BLaER1 (cell line): ENCODE measurements around the gene PLCH1.
"Not testable (repeated sequence)": the region's sequence is repeated elsewhere in the genome, so short reads cannot be mapped to it uniquely, and the experiment has no call there.

Experiments used
- H3K27ac ChIP-seq: shearing (Covaris generic); formaldehyde crosslinking; 2 replicates; pipeline ENCODE4 v1.8.1; 2022
- H3K27me3 ChIP-seq: shearing (Covaris generic); formaldehyde crosslinking; 2 replicates; pipeline ENCODE4 v1.8.1; 2022
- H3K36me3 ChIP-seq: shearing (Covaris generic); formaldehyde crosslinking; 2 replicates; pipeline ENCODE4 v1.8.1; 2022
- H3K4me1 ChIP-seq: shearing (Covaris generic); formaldehyde crosslinking; 2 replicates; pipeline ENCODE4 v1.8.1; 2022
- H3K4me2 ChIP-seq: shearing (Covaris generic); formaldehyde crosslinking; 2 replicates; pipeline ENCODE4 v1.8.1; 2022
- H3K4me3 ChIP-seq: shearing (Covaris generic); formaldehyde crosslinking; 2 replicates; pipeline ENCODE4 v1.8.1; 2022
- H3K9ac ChIP-seq: shearing (Covaris generic); formaldehyde crosslinking; 2 replicates; pipeline ENCODE4 v1.8.1; 2022
- H3K9me3 ChIP-seq: shearing (Covaris generic); formaldehyde crosslinking; 2 replicates; pipeline ENCODE4 v1.8.1; 2022
- H4K20me1 ChIP-seq: shearing (Covaris generic); formaldehyde crosslinking; 2 replicates; pipeline ENCODE4 v1.8.1; 2022
- Cebpa-rat ChIP-seq: shearing (Covaris generic); IDR thresholded peaks from 2 replicates; pipeline ENCODE4 v1.8.1; 2022

The PLCH1 gene

GRCh38 chr3:155417119-155417517, 327.8 kb downstream of the PLCH1 start:
- Histone ChIP-seq H4K20me1 (no peaks in the 10 kb centered on the region), H3K27me3 (no peaks in the 10 kb centered on the region), H3K4me1 (peaks cover 24% of the 10 kb centered on the region), H3K36me3 (no peaks in the 10 kb centered on the region), H3K4me3 (no peak overlapping the region), H3K9me3 (peaks cover 12% of the 10 kb centered on the region), H3K27ac (no peak overlapping the region), H3K9ac (no peak overlapping the region), H3K4me2 (no peak overlapping the region)
- TF ChIP-seq Cebpa-rat = no peak

GRCh38 chr3:155416500-155417118, 328.3 kb downstream of the PLCH1 start:
- peaks cover 24% of the 10 kb centered on the region for H3K4me1 ChIP-seq
- no peak overlapping the region for H3K9ac ChIP-seq
- H3K4me3 ChIP-seq = no peak overlapping the region
- H3K27ac ChIP-seq = no peak overlapping the region
- TF ChIP-seq Cebpa-rat = no peak
- peaks cover 17% of the 10 kb centered on the region for H3K9me3 ChIP-seq
- no peaks in the 10 kb centered on the region for H4K20me1 ChIP-seq
- no peak overlapping the region for H3K4me2 ChIP-seq
- H3K27me3 ChIP-seq = no peaks in the 10 kb centered on the region
- no peaks in the 10 kb centered on the region for H3K36me3 ChIP-seq

GRCh38 chr3:155412904-155413303, 332.0 kb downstream of the PLCH1 start:
- H3K4me2 ChIP-seq = peak overlapping the region; percentile 69
- H3K4me3 ChIP-seq = no peak overlapping the region
- H3K36me3 ChIP-seq = no peaks in the 10 kb centered on the region
- H3K27ac ChIP-seq = peak overlapping the region; percentile 27; the same call in 1 of the 2 replicates
- no peaks in the 10 kb centered on the region for H4K20me1 ChIP-seq
- H3K9ac ChIP-seq = 0 out of 2 replicates have a peak overlapping the region, but pooled peaks have one; percentile 14
- peaks cover 15% of the 10 kb centered on the region for H3K9me3 ChIP-seq
- TF ChIP-seq Cebpa-rat = no peak
- peaks cover 42% of the 10 kb centered on the region for H3K4me1 ChIP-seq
- H3K27me3 ChIP-seq = no peaks in the 10 kb centered on the region

- no peaks in the 10 kb centered on the region for H3K36me3 ChIP-seq
Observed at GRCh38 chr3:155411500-155412223, 333.2 kb downstream of the PLCH1 start.

GRCh38 chr3:155409336-155409735, 335.5 kb downstream of the PLCH1 start:
- H3K4me2 ChIP-seq = peak overlapping the region; percentile 29
- no peak overlapping the region for H3K4me3 ChIP-seq
- H3K36me3 ChIP-seq = no peaks in the 10 kb centered on the region
- peaks cover 10% of the 10 kb centered on the region for H3K9me3 ChIP-seq
- no peak overlapping the region for H3K9ac ChIP-seq
- H3K27ac ChIP-seq = no peak overlapping the region
- TF ChIP-seq Cebpa-rat = no peak
- peaks cover 38% of the 10 kb centered on the region for H3K4me1 ChIP-seq
- H3K27me3 ChIP-seq = no peaks in the 10 kb centered on the region
- H4K20me1 ChIP-seq = no peaks in the 10 kb centered on the region

More at GRCh38 chr3:155411500-155412223, 333.2 kb downstream of the PLCH1 start:
- TF ChIP-seq Cebpa-rat = no peak
- Histone ChIP-seq H3K9ac (no peak overlapping the region), H3K4me2 (no peak overlapping the region), H3K4me1 (peaks cover 42% of the 10 kb centered on the region), H3K27me3 (no peaks in the 10 kb centered on the region), H3K9me3 (peaks cover 10% of the 10 kb centered on the region), H4K20me1 (no peaks in the 10 kb centered on the region), H3K27ac (no peak overlapping the region), H3K4me3 (no peak overlapping the region)

- Histone ChIP-seq H3K27ac (no peak overlapping the region), H3K27me3 (no peaks in the 10 kb centered on the region), H4K20me1 (no peaks in the 10 kb centered on the region), H3K9ac (no peak overlapping the region), H3K4me1 (peaks cover 24% of the 10 kb centered on the region), H3K4me2 (no peak overlapping the region), H3K36me3 (no peaks in the 10 kb centered on the region), H3K9me3 (peaks cover 10% of the 10 kb centered on the region), H3K4me3 (no peak overlapping the region)
- no peak for TF ChIP-seq Cebpa-rat
Observed at GRCh38 chr3:155407971-155408370, 336.9 kb downstream of the PLCH1 start.

GRCh38 chr3:155407331-155407730, 337.5 kb downstream of the PLCH1 start:
- Histone ChIP-seq H3K9me3 (peaks cover 10% of the 10 kb centered on the region), H4K20me1 (no peaks in the 10 kb centered on the region), H3K4me2 (no peak overlapping the region), H3K4me3 (no peak overlapping the region), H3K27ac (no peak overlapping the region), H3K36me3 (no peaks in the 10 kb centered on the region), H3K27me3 (no peaks in the 10 kb centered on the region), H3K9ac (no peak overlapping the region), H3K4me1 (peaks cover 18% of the 10 kb centered on the region)
- TF ChIP-seq Cebpa-rat = no peak

GRCh38 chr3:155404486-155404885, 340.4 kb downstream of the PLCH1 start:
- no peak overlapping the region for H3K27ac ChIP-seq
- no peaks in the 10 kb centered on the region for H3K36me3 ChIP-seq
- no peak overlapping the region for H3K4me3 ChIP-seq
- H3K9ac ChIP-seq = no peak overlapping the region
- peaks cover 7% of the 10 kb centered on the region for H3K4me1 ChIP-seq
- H3K9me3 ChIP-seq = 0 out of 2 replicates have a peak, but pooled peaks cover 7% of the 10 kb centered on the region
- no peak overlapping the region for H3K4me2 ChIP-seq
- no peaks in the 10 kb centered on the region for H4K20me1 ChIP-seq
- TF ChIP-seq Cebpa-rat = no peak
- H3K27me3 ChIP-seq = no peaks in the 10 kb centered on the region

- Histone ChIP-seq H3K4me1 (no peaks in the 10 kb centered on the region), H3K9me3 (0 out of 2 replicates have a peak, but pooled peaks cover 7% of the 10 kb centered on the region), H3K36me3 (no peaks in the 10 kb centered on the region), H4K20me1 (no peaks in the 10 kb centered on the region), H3K4me2 (no peak overlapping the region), H3K27me3 (no peaks in the 10 kb centered on the region), H3K27ac (no peak overlapping the region), H3K4me3 (no peak overlapping the region), H3K9ac (no peak overlapping the region)
- TF ChIP-seq Cebpa-rat = no peak
Observed at GRCh38 chr3:155402656-155403055, 342.2 kb downstream of the PLCH1 start.

GRCh38 chr3:155398046-155398445, 346.8 kb downstream of the PLCH1 start:
- Histone ChIP-seq H4K20me1 (no peaks in the 10 kb centered on the region), H3K27me3 (no peaks in the 10 kb centered on the region)

GRCh38 chr3:155394896-155395295, 350.0 kb downstream of the PLCH1 start:
- not testable (repeated sequence) for H3K4me2 ChIP-seq, H4K20me1 ChIP-seq, H3K36me3 ChIP-seq, H3K27ac ChIP-seq, H3K4me3 ChIP-seq, H3K27me3 ChIP-seq, H3K4me1 ChIP-seq, H3K9me3 ChIP-seq, H3K9ac ChIP-seq

More at GRCh38 chr3:155398046-155398445, 346.8 kb downstream of the PLCH1 start:
- Histone ChIP-seq H3K27ac (no peak overlapping the region), H3K36me3 (no peaks in the 10 kb centered on the region), H3K9me3 (peaks cover 14% of the 10 kb centered on the region; the same call in 1 of the 2 replicates), H3K4me3 (no peak overlapping the region), H3K4me2 (no peak overlapping the region), H3K9ac (no peak overlapping the region), H3K4me1 (no peaks in the 10 kb centered on the region)
- TF ChIP-seq Cebpa-rat = no peak
